HUES6 (cell line): Measurements from ENCODE around the gene ADCK1.
"Not testable (repeated sequence)": the region's sequence is repeated elsewhere in the genome, so short reads cannot be mapped to it uniquely, and the experiment has no call there.

Experiments used
- H3K27ac ChIP-seq: 2 replicates; pipeline ENCODE4 v1.7.0; 2013; ENCODE audit warnings: low read depth, mild to moderate bottlenecking, low read length, inconsistent platforms
- H3K27me3 ChIP-seq: 2 replicates; pipeline ENCODE4 v1.6.1; 2013; ENCODE audit warnings: low read length; ENCODE audit not compliant: control insufficient read depth, insufficient read depth
- H3K36me3 ChIP-seq: 2 replicates; pipeline ENCODE4 v1.6.1; 2013; ENCODE audit warnings: low read length; ENCODE audit not compliant: control insufficient read depth, insufficient read depth
- H3K4me1 ChIP-seq: 2 replicates; pipeline ENCODE4 v1.6.1; 2013; ENCODE audit warnings: low read length; ENCODE audit not compliant: control insufficient read depth, insufficient read depth
- H3K4me3 ChIP-seq: 2 replicates; pipeline ENCODE4 v1.5.1; 2013; ENCODE audit warnings: low read depth, low read length
- H3K9ac ChIP-seq: one replicate; pipeline ENCODE4 v1.6.1; 2013; ENCODE audit warnings: mild to moderate bottlenecking, low read length
- H3K9me3 ChIP-seq: 2 replicates; pipeline ENCODE4 v1.6.1; 2013; ENCODE audit warnings: low read depth, low read length; ENCODE audit not compliant: control insufficient read depth, insufficient read depth

ADCK1 gene

DNA sequence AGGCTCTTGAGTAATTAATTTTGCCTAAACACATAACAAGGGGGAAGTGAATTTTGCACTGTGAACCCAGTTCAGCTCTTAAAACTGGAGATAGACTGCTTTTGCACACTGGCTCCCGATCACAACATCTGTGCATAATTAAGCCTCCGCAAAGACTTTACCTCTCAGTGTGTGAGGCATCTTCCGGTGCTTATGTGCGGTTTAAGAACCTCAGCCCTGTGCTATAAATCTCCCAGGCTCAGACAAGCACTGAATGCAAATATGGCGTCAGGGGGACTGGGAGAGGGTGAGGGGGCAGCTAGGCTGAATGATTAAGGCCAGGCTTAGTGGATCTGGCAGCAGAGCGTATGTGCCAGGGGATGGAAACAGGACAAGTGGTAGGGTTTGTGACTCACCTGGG, 103.3 kb downstream of the ADCK1 start:
- no peak overlapping the region for H3K4me3 ChIP-seq
- H3K4me1 ChIP-seq, result no peaks in the 10 kb centered on the region
- H3K9ac ChIP-seq, result no peak overlapping the region
- H3K27me3 ChIP-seq, result no peaks in the 10 kb centered on the region
- H3K36me3 ChIP-seq, result no peaks in the 10 kb centered on the region; the same call in 1 of the 2 replicates
- no peaks in the 10 kb centered on the region for H3K9me3 ChIP-seq
- no peak overlapping the region for H3K27ac ChIP-seq

DNA sequence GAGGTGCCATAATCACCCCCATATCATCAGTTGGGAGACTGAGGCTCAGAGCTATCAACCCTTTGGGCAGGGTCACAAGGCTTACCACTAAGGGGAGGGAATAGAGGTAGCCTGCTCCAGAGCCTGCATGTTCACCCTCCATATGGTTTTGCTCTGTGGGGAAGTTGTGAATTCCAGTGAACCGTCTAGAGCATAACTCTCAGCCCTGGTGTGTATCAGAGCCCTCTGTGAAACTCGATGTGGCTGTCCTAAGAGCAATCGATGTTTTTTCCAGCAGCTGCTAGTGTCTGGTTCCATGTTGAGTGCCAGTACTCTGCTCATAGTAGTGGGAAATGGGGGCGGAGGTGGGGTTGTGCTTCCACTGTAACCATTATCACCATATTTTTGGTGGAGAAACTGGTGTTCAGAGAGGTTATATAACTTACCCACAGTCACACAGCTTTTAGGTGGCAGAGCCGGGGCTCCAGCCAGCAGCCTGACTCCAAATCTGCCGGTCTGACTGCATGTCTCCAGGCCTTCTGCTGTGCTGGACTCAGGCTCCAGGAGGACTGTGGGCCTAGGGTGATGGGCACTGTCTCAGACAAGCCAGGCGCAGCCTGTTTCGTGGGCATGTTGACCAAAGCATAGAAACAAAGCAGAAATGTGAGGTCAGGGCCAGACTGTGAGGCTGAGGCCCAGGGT, 104.2 kb downstream of the ADCK1 start:
- H3K27ac ChIP-seq, result no peak overlapping the region
- H3K4me1 ChIP-seq, result no peaks in the 10 kb centered on the region
- H3K9me3 ChIP-seq, result no peaks in the 10 kb centered on the region
- no peaks in the 10 kb centered on the region; the same call in 1 of the 2 replicates for H3K36me3 ChIP-seq
- H3K9ac ChIP-seq, result no peak overlapping the region
- H3K4me3 ChIP-seq, result no peak overlapping the region
- H3K27me3 ChIP-seq, result no peaks in the 10 kb centered on the region

DNA sequence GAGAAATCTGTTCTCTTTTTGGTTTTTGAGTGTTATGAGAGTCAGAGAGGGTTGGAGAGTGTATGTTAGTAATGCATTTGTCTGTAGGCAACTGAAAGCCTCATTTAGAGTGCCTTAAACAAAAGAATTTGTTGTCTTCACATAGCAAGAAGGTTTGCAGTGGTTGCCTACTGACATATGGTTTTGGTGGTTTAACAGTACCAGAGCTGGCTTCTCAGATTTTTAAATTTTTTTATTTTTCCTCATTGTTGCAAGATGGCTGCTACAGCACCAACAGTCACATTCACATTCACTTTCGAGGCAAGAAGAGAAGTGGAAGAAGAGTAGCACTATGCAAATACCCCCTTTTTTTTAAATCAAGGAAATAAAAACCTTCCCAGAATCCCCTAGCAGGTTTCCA, 106.5 kb downstream of the ADCK1 start:
- Histone ChIP-seq H3K27ac (no peak overlapping the region), H3K4me1 (no peaks in the 10 kb centered on the region), H3K9ac (no peak overlapping the region), H3K27me3 (no peaks in the 10 kb centered on the region), H3K4me3 (no peak overlapping the region), H3K9me3 (no peaks in the 10 kb centered on the region), H3K36me3 (no peaks in the 10 kb centered on the region)

DNA sequence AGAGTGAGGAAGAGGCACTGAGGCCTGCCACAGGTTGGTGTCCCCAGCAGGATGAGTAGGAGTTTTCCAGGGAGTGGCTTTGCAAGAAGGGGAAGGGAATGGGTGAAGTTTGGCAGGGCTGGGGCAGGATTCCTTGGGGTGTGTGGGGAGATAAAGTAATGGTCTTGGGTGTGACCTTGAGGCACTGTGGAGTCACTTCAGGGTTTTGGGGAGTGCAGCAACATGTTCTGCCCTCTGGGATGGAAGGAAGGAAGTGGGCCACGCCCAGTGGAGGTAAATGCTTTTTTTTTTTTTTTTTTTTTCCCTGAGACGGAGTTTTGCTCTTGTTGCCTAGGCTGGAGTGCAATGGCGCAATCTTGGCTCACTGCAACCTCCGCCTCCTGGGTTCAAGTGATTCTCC, 108.9 kb downstream of the ADCK1 start:
- Histone ChIP-seq H3K4me1 (peaks cover 17% of the 10 kb centered on the region), H3K4me3 (no peak overlapping the region), H3K27me3 (no peaks in the 10 kb centered on the region), H3K36me3 (no peaks in the 10 kb centered on the region), H3K9ac (no peak overlapping the region), H3K9me3 (no peaks in the 10 kb centered on the region), H3K27ac (no peak overlapping the region)

DNA sequence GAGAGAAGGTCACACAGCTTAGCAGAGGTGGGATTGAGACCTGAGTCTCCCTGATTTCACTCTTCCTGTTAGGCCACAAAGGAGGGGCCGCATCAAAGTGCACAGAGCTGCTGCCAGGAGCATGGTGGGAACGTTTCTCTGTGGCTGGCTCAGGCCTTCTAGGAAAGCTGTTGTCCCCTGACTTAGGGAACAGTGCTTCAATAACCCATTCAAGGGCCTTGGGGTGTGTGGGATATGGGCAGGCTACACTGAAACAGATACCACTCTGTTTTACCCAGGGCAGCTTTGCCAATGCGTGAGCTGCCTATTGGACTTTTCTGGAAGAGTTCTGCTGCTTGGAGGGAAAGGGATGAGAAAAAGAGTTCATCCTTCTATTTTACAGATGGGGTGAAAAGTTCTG, 110.0 kb downstream of the ADCK1 start:
- Histone ChIP-seq H3K9me3 (no peaks in the 10 kb centered on the region), H3K36me3 (no peaks in the 10 kb centered on the region), H3K27me3 (no peaks in the 10 kb centered on the region), H3K9ac (no peak overlapping the region), H3K27ac (no peak overlapping the region), H3K4me1 (peaks cover 17% of the 10 kb centered on the region), H3K4me3 (no peak overlapping the region)

DNA sequence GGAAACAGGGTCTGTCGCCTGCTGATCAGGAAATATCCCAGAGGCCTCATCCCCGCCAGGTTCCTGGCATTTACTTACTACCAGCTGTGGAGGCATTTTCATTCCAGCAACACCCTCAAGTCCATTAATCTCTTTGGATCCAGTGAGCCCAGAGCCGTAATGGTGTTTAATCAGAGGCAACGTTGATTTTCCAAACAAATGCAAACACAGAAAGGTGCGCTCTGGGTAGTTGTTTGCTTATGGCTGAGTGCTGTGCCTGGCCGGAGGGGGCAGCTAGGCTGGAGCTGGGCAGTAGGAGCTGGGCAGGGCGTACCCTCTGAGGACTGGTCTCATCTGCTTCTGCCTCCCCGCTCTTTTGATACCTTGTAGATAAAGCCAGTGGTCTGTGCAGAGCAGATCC, 110.6 kb downstream of the ADCK1 start:
- Histone ChIP-seq H3K27me3 (no peaks in the 10 kb centered on the region), H3K9ac (no peak overlapping the region), H3K9me3 (no peaks in the 10 kb centered on the region), H3K4me1 (peaks cover 17% of the 10 kb centered on the region), H3K36me3 (no peaks in the 10 kb centered on the region), H3K4me3 (no peak overlapping the region), H3K27ac (no peak overlapping the region)

DNA sequence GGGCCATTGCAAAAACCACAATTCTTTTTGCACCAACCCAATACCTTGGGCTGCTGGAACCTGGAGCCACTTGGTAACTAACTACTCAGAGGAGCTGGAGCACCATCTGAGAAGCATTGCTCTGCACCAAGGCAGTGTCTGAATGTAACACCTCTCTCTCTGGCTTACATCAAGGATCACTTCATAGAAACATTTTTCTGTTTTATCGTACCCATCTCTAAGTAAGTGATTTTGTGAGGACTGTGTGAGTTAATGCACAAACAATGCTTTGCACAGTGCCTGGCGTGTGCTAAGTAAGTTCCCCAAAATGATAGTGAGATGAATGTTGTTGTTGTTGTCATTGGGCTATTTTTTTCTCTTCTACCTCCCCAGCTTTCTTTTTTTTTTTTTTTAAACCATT, 111.4 kb downstream of the ADCK1 start:
- H3K4me3 ChIP-seq, result no peak overlapping the region
- H3K9ac ChIP-seq, result no peak overlapping the region
- peaks cover 17% of the 10 kb centered on the region for H3K4me1 ChIP-seq
- H3K36me3 ChIP-seq, result no peaks in the 10 kb centered on the region
- H3K27me3 ChIP-seq, result no peaks in the 10 kb centered on the region
- H3K9me3 ChIP-seq, result no peaks in the 10 kb centered on the region
- no peak overlapping the region for H3K27ac ChIP-seq

DNA sequence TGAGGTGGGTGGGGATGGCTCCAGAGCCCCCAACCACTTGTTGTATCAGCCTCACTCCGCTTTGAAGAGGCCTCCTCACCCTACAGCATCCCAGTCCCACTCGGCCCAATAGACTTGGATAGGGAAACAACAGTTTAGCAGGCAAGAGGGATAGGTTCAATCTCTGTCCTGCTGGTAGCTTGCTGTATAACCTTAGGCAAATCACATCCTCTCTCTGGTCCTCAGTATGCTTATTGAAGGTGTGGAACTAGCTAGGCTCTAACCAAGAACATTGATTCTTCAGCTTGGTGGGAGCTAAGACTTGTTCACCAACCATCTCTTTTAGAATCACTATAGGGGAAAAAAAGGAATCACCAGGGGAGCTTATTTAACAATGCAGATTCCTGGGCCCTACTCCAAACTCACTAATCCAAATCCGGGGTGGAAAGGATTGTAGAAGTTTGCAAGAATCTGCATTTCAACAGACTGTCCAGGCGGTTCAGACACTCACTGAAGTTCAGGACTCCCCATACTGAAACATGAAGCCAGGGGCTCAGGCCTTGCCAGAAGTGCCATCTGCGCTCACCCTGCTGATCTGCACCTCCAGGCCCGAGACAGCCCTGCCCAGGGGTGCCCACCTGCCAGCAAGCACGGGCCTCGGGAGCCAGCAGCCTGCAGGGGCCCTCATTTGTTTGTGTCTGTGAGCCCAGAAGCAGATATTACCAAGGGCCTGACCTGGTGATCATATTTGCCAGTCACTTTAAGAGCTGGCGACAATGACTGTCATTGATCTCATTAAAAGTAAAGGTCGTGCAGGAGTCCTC, 113.0 kb downstream of the ADCK1 start:
- Histone ChIP-seq H3K9ac (no peak overlapping the region), H3K27ac (no peak overlapping the region), H3K9me3 (no peaks in the 10 kb centered on the region), H3K4me1 (peaks cover 17% of the 10 kb centered on the region), H3K4me3 (no peak overlapping the region), H3K27me3 (no peaks in the 10 kb centered on the region), H3K36me3 (no peaks in the 10 kb centered on the region)

DNA sequence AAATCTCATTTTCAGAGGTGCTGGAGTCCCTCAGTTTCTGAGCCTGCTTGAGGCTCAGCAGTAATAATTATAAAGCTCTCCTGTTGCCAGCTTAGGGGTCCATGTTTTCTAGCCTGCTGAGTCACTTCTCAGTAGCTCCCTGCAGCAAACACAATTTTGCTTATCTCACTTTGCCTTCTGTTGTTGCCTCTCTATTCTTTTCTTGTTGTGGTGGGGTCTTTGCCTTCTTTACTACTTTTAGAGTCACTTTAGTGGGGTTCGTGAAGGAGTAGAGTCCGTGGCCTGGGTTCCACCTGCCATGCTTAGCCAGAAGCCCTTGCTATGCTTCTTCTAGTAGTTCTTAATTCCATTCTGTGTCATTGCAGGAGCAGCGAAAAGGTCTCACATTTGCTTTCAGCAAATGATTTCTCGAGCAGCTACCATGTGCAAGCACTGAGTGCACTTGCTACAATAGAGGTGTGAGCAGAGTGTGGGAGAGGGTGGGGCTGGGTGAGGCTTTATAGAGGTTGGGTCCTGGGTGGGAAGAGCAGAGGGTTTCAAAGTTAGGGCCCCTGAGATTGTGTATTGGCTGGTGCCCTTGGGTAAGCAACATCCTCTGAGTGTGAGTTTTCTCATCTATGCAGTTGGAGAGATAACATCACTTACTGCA, 114.3 kb downstream of the ADCK1 start:
- Histone ChIP-seq H3K36me3 (no peaks in the 10 kb centered on the region), H3K27me3 (no peaks in the 10 kb centered on the region), H3K4me1 (peaks cover 17% of the 10 kb centered on the region), H3K27ac (no peak overlapping the region), H3K4me3 (no peak overlapping the region), H3K9me3 (no peaks in the 10 kb centered on the region), H3K9ac (no peak overlapping the region)

DNA sequence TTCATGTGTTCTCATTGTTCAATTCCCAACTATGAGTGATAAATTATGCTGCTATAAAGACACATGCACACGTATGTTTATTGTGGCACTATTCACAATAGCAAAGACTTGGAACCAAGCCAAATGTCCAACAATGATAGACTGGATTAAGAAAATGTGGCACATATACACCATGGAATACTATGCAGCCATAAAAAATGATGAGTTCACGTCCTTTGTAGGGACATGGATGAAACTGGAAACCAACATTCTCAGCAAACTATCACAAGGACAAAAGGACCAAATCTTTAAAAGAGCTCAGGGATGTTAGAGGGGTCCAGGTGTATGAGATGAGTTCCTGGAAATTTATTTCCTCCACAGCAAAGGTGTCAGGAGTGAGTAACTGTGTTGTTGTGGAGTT, 115.5 kb downstream of the ADCK1 start:
- not testable (repeated sequence) for H3K27ac ChIP-seq, H3K27me3 ChIP-seq, H3K9me3 ChIP-seq, H3K9ac ChIP-seq, H3K36me3 ChIP-seq, H3K4me3 ChIP-seq
- peaks cover 17% of the 10 kb centered on the region for H3K4me1 ChIP-seq
